OCI-LY1 (cell line): ENCODE measurements around the gene GNB5.

Experiments used
- H2AFZ ChIP-seq: fragments of 200-600 bp; sonication (generic), shearing (Covaris generic); 2 replicates; pipeline ENCODE4 v1.6.0; 2014; ENCODE audit warnings: antibody characterized with exemption, mild to moderate bottlenecking, low read length
- H3F3A ChIP-seq: fragments of 200-600 bp; sonication (generic), shearing (Covaris generic); 2 replicates; pipeline ENCODE4 v1.6.0; 2014; ENCODE audit warnings: mild to moderate bottlenecking, antibody characterized with exemption, low read length, moderate library complexity; ENCODE audit not compliant: insufficient read depth
- H3K27ac ChIP-seq: fragments of 200-600 bp; sonication (generic); 2 replicates; pipeline ENCODE4 v1.5.1; 2014; ENCODE audit warnings: low read length, mixed run types, mild to moderate bottlenecking, low read depth; ENCODE audit not compliant: poor library complexity, severe bottlenecking
- H3K27me3 ChIP-seq: fragments of 200-600 bp; sonication (generic); 2 replicates; pipeline ENCODE4 v1.6.0; 2014; ENCODE audit warnings: antibody characterized with exemption, mild to moderate bottlenecking, low read length, moderate library complexity; ENCODE audit not compliant: insufficient read depth
- H3K36me3 ChIP-seq: fragments of 200-600 bp; sonication (generic); 2 replicates; pipeline ENCODE4 v1.6.1; 2014; ENCODE audit warnings: mild to moderate bottlenecking, antibody characterized with exemption, low read length, moderate library complexity, mixed read lengths; ENCODE audit not compliant: insufficient read depth
- H3K4me1 ChIP-seq: fragments of 200-600 bp; sonication (generic); 2 replicates; pipeline ENCODE4 v1.5.1; 2014; ENCODE audit warnings: mild to moderate bottlenecking, low read length, moderate library complexity; ENCODE audit not compliant: insufficient read depth, severe bottlenecking
- H3K4me2 ChIP-seq: fragments of 200-600 bp; sonication (generic), shearing (Covaris generic); 2 replicates; pipeline ENCODE4 v1.6.1; 2014; ENCODE audit warnings: low read length
- H3K4me3 ChIP-seq: fragments of 200-600 bp; sonication (generic); 2 replicates; pipeline ENCODE4 v1.5.1; 2014; ENCODE audit warnings: low read length, low read depth, mild to moderate bottlenecking, mixed read lengths; ENCODE audit not compliant: poor library complexity, severe bottlenecking
- H3K79me2 ChIP-seq: fragments of 200-600 bp; shearing (Covaris generic); 2 replicates; pipeline ENCODE4 v1.6.1; 2016; ENCODE audit warnings: mixed run types, low read length, mixed read lengths; ENCODE audit not compliant: insufficient read depth
- H3K9ac ChIP-seq: fragments of 200-600 bp; sonication (generic), shearing (Covaris generic); 2 replicates; pipeline ENCODE4 v1.6.1; 2014; ENCODE audit warnings: mild to moderate bottlenecking, low read length, mixed read lengths
- H3K9me2 ChIP-seq: fragments of 200-600 bp; sonication (generic), shearing (Covaris generic); 2 replicates; pipeline ENCODE4 v1.6.1; 2014; ENCODE audit warnings: low read depth, mild to moderate bottlenecking, low read length, mixed read lengths
- H3K9me3 ChIP-seq: fragments of 200-600 bp; shearing (Covaris generic); 2 replicates; pipeline ENCODE4 v1.6.1; 2014; ENCODE audit warnings: low read length, mixed read lengths
- H4K20me1 ChIP-seq: fragments of 200-600 bp; sonication (generic), shearing (Covaris generic); 2 replicates; pipeline ENCODE4 v1.6.0; 2016; ENCODE audit warnings: mild to moderate bottlenecking, low read length; ENCODE audit not compliant: insufficient read depth
- EZH2 ChIP-seq: fragments of 200-600 bp; sonication (generic), shearing (Covaris generic); IDR thresholded peaks from 2 replicates; pipeline ENCODE4 v1.8.0; 2017; ENCODE audit warnings: borderline replicate concordance, mixed run types, mild to moderate bottlenecking, antibody characterized with exemption, low read length, moderate library complexity, mixed read lengths
- TF ChIP-seq, protein P1 (sequence below): fragments of 200-600 bp; sonication (generic), shearing (Covaris generic); IDR thresholded peaks from 2 replicates; pipeline ENCODE4 v1.5.1; 2017; ENCODE audit warnings: mild to moderate bottlenecking, antibody characterized with exemption, low read length, moderate library complexity, mixed read lengths

Gene GNB5

DNA sequence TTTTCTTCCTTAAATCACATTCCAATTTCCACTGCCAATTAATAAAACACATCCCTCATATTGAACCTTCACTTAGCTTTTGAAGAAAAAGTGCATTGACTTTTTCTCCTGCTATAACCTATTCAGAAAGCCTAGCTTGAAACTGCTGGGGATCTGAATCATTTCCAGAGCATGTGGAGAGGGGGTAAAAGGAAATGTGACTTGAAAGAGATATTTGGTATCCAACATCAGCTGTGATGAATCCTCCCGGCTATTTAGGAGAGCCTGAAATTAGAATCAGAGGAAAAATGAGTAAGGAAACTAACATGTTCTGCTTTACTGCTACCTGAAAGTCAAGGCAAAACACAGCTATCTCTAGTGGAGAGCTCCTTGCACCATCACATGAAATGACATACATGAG lies 2.6 kb upstream of the GNB5 start:
- Histone ChIP-seq H3K9me3 (no peaks in the 10 kb centered on the region), H3K9me2 (no peaks in the 10 kb centered on the region), H3K4me2 (no peak overlapping the region), H3K27ac (no peak overlapping the region), H3K4me1 (no peaks in the 10 kb centered on the region), H3K4me3 (no peak overlapping the region), H4K20me1 (no peaks in the 10 kb centered on the region), H3K36me3 (no peaks in the 10 kb centered on the region), H3K79me2 (no peaks in the 10 kb centered on the region), H3F3A (no peaks in the 10 kb centered on the region), H2AFZ (no peak overlapping the region), H3K9ac (no peak overlapping the region), H3K27me3 (no peaks in the 10 kb centered on the region)
- TF ChIP-seq, protein P1, sequence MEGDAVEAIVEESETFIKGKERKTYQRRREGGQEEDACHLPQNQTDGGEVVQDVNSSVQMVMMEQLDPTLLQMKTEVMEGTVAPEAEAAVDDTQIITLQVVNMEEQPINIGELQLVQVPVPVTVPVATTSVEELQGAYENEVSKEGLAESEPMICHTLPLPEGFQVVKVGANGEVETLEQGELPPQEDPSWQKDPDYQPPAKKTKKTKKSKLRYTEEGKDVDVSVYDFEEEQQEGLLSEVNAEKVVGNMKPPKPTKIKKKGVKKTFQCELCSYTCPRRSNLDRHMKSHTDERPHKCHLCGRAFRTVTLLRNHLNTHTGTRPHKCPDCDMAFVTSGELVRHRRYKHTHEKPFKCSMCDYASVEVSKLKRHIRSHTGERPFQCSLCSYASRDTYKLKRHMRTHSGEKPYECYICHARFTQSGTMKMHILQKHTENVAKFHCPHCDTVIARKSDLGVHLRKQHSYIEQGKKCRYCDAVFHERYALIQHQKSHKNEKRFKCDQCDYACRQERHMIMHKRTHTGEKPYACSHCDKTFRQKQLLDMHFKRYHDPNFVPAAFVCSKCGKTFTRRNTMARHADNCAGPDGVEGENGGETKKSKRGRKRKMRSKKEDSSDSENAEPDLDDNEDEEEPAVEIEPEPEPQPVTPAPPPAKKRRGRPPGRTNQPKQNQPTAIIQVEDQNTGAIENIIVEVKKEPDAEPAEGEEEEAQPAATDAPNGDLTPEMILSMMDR: no peak
- no peak for TF ChIP-seq EZH2

DNA sequence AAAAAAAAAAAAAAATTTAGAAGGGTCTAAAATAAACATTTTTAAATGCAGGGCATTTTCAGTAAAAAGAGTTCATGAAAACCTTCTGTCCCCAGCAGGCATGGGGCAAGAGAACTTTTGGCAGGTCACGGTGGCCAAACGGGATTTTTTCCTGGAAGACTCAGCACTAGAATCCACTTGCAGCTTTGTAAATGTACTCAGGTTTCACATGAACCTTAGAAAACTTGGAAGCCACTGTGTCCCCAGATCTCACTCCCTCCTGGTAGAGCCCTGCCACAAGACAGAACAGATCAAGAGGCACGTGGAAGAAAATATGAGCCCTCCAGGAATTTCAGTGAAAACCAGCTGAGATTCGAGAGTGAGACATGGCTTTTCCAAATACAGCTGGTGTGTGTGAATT lies 2.1 kb upstream of the GNB5 start:
- Histone ChIP-seq H3K4me2 (no peak overlapping the region), H3F3A (no peaks in the 10 kb centered on the region), H3K9me2 (no peaks in the 10 kb centered on the region), H3K9me3 (no peaks in the 10 kb centered on the region), H3K79me2 (no peaks in the 10 kb centered on the region), H4K20me1 (no peaks in the 10 kb centered on the region), H3K9ac (no peak overlapping the region), H3K27me3 (no peaks in the 10 kb centered on the region), H3K27ac (no peak overlapping the region), H3K4me1 (no peaks in the 10 kb centered on the region), H3K4me3 (no peak overlapping the region), H3K36me3 (no peaks in the 10 kb centered on the region), H2AFZ (no peak overlapping the region)
- TF ChIP-seq, protein P1: no peak
- no peak for TF ChIP-seq EZH2

DNA sequence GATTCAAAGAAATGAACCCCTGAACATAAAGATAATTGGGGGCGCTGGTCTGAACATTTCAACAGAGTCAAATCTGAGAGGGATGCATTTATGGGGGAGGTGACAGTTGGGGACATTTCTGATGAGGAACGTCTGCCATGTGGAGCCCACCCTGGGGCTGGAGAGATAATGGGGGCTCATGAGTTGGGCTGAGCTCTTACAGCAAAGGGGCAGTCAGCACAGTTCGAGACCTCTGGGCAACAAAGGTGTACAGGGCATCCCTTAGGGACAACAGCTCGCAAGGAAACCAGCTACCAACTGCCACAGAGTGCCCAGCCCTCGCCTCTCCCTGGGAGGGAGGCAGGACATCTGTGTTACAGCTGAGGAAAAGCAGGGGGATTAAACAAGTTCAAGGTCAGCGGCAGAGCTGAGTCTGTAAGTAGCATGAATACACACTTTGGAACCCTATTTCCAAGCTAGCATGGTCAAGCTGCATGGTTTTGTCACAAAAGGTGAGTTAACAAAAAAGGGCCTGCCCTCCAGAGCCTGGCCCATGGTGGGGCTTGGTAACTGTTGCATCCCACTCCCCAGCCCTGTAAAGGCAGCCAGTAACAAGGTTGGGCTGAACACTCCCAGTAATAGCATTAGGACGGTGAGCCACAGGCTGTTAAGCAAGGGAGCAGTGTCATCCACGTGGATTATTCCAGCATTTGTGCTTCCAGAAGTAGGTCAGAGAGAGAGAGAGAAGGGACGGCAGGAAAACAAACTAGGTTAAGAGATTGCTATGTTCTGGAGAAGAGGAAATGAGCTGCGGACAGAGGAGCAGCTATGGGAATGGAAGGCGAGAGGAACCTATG lies 4.3 kb downstream of the GNB5 start:
- Histone ChIP-seq H3K9me2 (no peaks in the 10 kb centered on the region), H3K4me3 (no peak overlapping the region), H3F3A (peaks cover 3% of the 10 kb centered on the region; the same call in 1 of the 2 replicates), H3K27ac (no peak overlapping the region), H4K20me1 (no peaks in the 10 kb centered on the region), H3K4me1 (peaks cover 18% of the 10 kb centered on the region), H3K27me3 (no peaks in the 10 kb centered on the region), H3K36me3 (no peaks in the 10 kb centered on the region), H3K9me3 (no peaks in the 10 kb centered on the region), H2AFZ (no peak overlapping the region), H3K9ac (no peak overlapping the region), H3K4me2 (no peak overlapping the region), H3K79me2 (no peaks in the 10 kb centered on the region)
- TF ChIP-seq, protein P1: no peak
